Activated CD4-positive, alpha-beta T cell treated with anti-CD3 and anti-CD28 coated beads, Interleukin-2, Interleukin-4, amounts not matched to agents 100 ng/mL and 50 ng/mL, durations not matched to agents 16 hours and 8 hours (primary cell): Measurements from ENCODE around the gene EXT2.

ENCODE experiments used
- DNase-seq: peaks from one replicate; pipeline ENCODE4 v3.0.0-alpha.2; 2020; ENCODE audit warnings: low spot score

EXT2 gene

GRCh38 chr11:44095506-44096359 is at the start of gene EXT2:
Gene EXT2, plus strand, starts transcription at chr11:44095678. Its CDS starts 12,035 bp downstream, at chr11:44107713.
- DNase-seq, result peak; percentile 89

- DNase-seq, result no peak
Observed at GRCh38 chr11:44046182-44046581, 49.3 kb upstream of the EXT2 start.

GRCh38 chr11:44047298-44047697 is 48.2 kb upstream of the EXT2 start:
- no peak for DNase-seq

GRCh38 chr11:44047931-44048431 is 47.5 kb upstream of the EXT2 start, which contains the start of gene ACCSL:
Gene ACCSL, plus strand, starts transcription at chr11:44047981. Its CDS starts 56 bp downstream, at chr11:44048037.
- DNase-seq, result no peak

GRCh38 chr11:44049832-44050231 is 45.6 kb upstream of the EXT2 start:
- DNase-seq, result no peak

GRCh38 chr11:44051171-44051570 is 44.3 kb upstream of the EXT2 start:
- DNase-seq, result no peak

- no peak for DNase-seq
Observed at GRCh38 chr11:44057340-44057739, 38.1 kb upstream of the EXT2 start.

GRCh38 chr11:44058275-44058674 is 37.2 kb upstream of the EXT2 start:
- no peak for DNase-seq

GRCh38 chr11:44065161-44065661 is 30.3 kb upstream of the EXT2 start:
- DNase-seq, result no peak

GRCh38 chr11:44065841-44066731 is 29.4 kb upstream of the EXT2 start, which contains the start of gene ACCS:
Gene ACCS, plus strand, starts transcription at chr11:44066270. Its CDS starts 1,358 bp downstream, at chr11:44067628.
- DNase-seq, result peak; percentile 90

GRCh38 chr11:44066732-44067141 is 28.7 kb upstream of the EXT2 start:
- DNase-seq, result no peak

- DNase-seq, result no peak
Observed at GRCh38 chr11:44067266-44067665, 28.2 kb upstream of the EXT2 start.

- no peak for DNase-seq
Observed at GRCh38 chr11:44068180-44068579, 27.3 kb upstream of the EXT2 start.

GRCh38 chr11:44071157-44071556 is 24.3 kb upstream of the EXT2 start:
- DNase-seq, result no peak

GRCh38 chr11:44072757-44073658 is 22.5 kb upstream of the EXT2 start:
- no peak for DNase-seq

GRCh38 chr11:44078794-44079193 is 16.7 kb upstream of the EXT2 start:
- no peak for DNase-seq

- no peak for DNase-seq
Observed at GRCh38 chr11:44079376-44079775, 16.1 kb upstream of the EXT2 start.

- DNase-seq, result no peak
Observed at GRCh38 chr11:44080951-44081350, 14.5 kb upstream of the EXT2 start.

GRCh38 chr11:44082645-44083044 is 12.8 kb upstream of the EXT2 start:
- no peak for DNase-seq

GRCh38 chr11:44083433-44083832 is 12.0 kb upstream of the EXT2 start:
- no peak for DNase-seq

GRCh38 chr11:44083906-44084305 is 11.6 kb upstream of the EXT2 start:
- DNase-seq, result no peak
